ENCODE data around the gene RPL7L1. TPM values are rescaled to one million over a fixed set of nuclear protein-coding genes. Genes with fewer than 3 reads are reported as not detected.
A peak's percentile ranks its signal among the peaks of the same experiment; 100 is the strongest.

RPL7L1 gene
- total and polyA plus RNA-seq, 2 of the 13 experiments (the other 11 are each of a cell fraction or from before 2014, with no cell fraction given): 51.6 to 179 TPM

- TF ChIP-seq GPN1 (CRISPR knock-in tag; IDR thresholded peaks at IDR 0.05; ENCODE audit: borderline replicate concordance): no peak
- 0 out of 2 replicates have a peak, but pooled peaks have one; percentile 10 for TF ChIP-seq ZNF441 (CRISPR knock-in tag; IDR thresholded peaks at IDR 0.05; ENCODE audit: borderline replicate concordance)
- no peak for TF ChIP-seq CREBL2 (CRISPR knock-in tag; IDR thresholded peaks at IDR 0.05; ENCODE audit: borderline replicate concordance)
- TF ChIP-seq ZNF563 (CRISPR knock-in tag; IDR thresholded peaks at IDR 0.05): peak; percentile 62; the same call in 1 of the 2 replicates
- TF ChIP-seq SNAPC2 (CRISPR knock-in tag; IDR thresholded peaks at IDR 0.05): 0 out of 2 replicates have a peak, but pooled peaks have one; percentile 3
- TF ChIP-seq GZF1 (CRISPR knock-in tag; IDR thresholded peaks at IDR 0.05): no peak
- TF ChIP-seq RCOR2 (CRISPR knock-in tag; IDR thresholded peaks at IDR 0.05): 0 out of 2 replicates have a peak, but pooled peaks have one; percentile 8
- TF ChIP-seq ZNF724P (CRISPR knock-in tag; IDR thresholded peaks at IDR 0.05; ENCODE audit: borderline replicate concordance): no peak
- no peak for TF ChIP-seq KDM4B (CRISPR knock-in tag; IDR thresholded peaks at IDR 0.05)
- TF ChIP-seq MTF2 (CRISPR knock-in tag; IDR thresholded peaks at IDR 0.05; ENCODE audit: borderline replicate concordance): peak; percentile 28; the same call in 1 of the 2 replicates
- TF ChIP-seq, protein P1, sequence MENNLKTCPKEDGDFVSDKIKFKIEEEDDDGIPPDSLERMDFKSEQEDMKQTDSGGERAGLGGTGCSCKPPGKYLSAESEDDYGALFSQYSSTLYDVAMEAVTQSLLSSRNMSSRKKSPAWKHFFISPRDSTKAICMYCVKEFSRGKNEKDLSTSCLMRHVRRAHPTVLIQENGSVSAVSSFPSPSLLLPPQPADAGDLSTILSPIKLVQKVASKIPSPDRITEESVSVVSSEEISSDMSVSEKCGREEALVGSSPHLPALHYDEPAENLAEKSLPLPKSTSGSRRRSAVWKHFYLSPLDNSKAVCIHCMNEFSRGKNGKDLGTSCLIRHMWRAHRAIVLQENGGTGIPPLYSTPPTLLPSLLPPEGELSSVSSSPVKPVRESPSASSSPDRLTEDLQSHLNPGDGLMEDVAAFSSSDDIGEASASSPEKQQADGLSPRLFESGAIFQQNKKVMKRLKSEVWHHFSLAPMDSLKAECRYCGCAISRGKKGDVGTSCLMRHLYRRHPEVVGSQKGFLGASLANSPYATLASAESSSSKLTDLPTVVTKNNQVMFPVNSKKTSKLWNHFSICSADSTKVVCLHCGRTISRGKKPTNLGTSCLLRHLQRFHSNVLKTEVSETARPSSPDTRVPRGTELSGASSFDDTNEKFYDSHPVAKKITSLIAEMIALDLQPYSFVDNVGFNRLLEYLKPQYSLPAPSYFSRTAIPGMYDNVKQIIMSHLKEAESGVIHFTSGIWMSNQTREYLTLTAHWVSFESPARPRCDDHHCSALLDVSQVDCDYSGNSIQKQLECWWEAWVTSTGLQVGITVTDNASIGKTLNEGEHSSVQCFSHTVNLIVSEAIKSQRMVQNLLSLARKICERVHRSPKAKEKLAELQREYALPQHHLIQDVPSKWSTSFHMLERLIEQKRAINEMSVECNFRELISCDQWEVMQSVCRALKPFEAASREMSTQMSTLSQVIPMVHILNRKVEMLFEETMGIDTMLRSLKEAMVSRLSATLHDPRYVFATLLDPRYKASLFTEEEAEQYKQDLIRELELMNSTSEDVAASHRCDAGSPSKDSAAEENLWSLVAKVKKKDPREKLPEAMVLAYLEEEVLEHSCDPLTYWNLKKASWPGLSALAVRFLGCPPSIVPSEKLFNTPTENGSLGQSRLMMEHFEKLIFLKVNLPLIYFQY (CRISPR knock-in tag; IDR thresholded peaks at IDR 0.05; ENCODE audit: borderline replicate concordance): no peak
- no peak for TF ChIP-seq MLX (CRISPR knock-in tag; IDR thresholded peaks at IDR 0.05)
- TF ChIP-seq RXRA (CRISPR knock-in tag; IDR thresholded peaks at IDR 0.05): no peak
- TF ChIP-seq FOXC1 (CRISPR knock-in tag; IDR thresholded peaks at IDR 0.05; ENCODE audit: borderline replicate concordance): 0 out of 2 replicates have a peak, but pooled peaks have one; percentile 4
Observed at GRCh38 chr6:42891199-42891722, 11.8 kb downstream of the RPL7L1 start (continued).
